Esophagus muscularis mucosa (tissue), 3 donors: ENCODE measurements around the gene CELF3.

Experiments used
- CTCF ChIP-seq, 3 experiments: fragments of 200-600 bp in 2 of 3; fragments of 450-650 bp in 1 of 3; sonication (generic) in 2 of 3; IDR thresholded peaks; one replicate each; pipeline ENCODE4 v1.5.1; 2017 to 2019; ENCODE audit warnings: antibody characterized with exemption in 3 of 3, mild to moderate bottlenecking in 2 of 3, moderate library complexity in 1 of 3
- POLR2A ChIP-seq: fragments of 450-650 bp; IDR thresholded peaks from one replicate; pipeline ENCODE4 v1.6.1; 2017; ENCODE audit warnings: antibody characterized with exemption, moderate library complexity, mild to moderate bottlenecking, low read depth
- POLR2AphosphoS5 ChIP-seq, 2 donors: sonication (generic); formaldehyde crosslinking; IDR thresholded peaks; one replicate each; pipeline ENCODE4 v1.6.1; 2017; ENCODE audit warnings: antibody characterized with exemption in 2 of 2

GRCh38 chr1:151715726-151716404 is 738 bp downstream of the CELF3 start:
- no peak for TF ChIP-seq POLR2A
- TF ChIP-seq CTCF (IDR thresholded peaks at IDR 0.05), result no peak
- TF ChIP-seq POLR2AphosphoS5 (IDR thresholded peaks at IDR 0.05), result no peak
